SU-DHL-6 (cell line): ENCODE data around the gene PLAAT4.

Experiments
- H2AFZ ChIP-seq: fragments of 200-600 bp; sonication (generic); 2 replicates; pipeline ENCODE4 v1.6.1; 2014; ENCODE audit warnings: low read depth, mild to moderate bottlenecking, moderate library complexity, mixed read lengths, antibody characterized with exemption, low read length; ENCODE audit not compliant: severe bottlenecking
- H3F3A ChIP-seq: fragments of 200-600 bp; shearing (Covaris generic); 2 replicates; pipeline ENCODE4 v1.6.0; 2016; ENCODE audit warnings: antibody characterized with exemption, mild to moderate bottlenecking; ENCODE audit not compliant: insufficient read depth
- H3K27ac ChIP-seq: fragments of 200-600 bp; sonication (generic); 2 replicates; pipeline ENCODE4 v1.5.1; 2016; ENCODE audit warnings: low read depth, mild to moderate bottlenecking, low read length, moderate library complexity, mixed read lengths
- H3K27me3 ChIP-seq: fragments of 200-600 bp; sonication (generic), shearing (Covaris generic); 2 replicates; pipeline ENCODE4 v1.6.0; 2014; ENCODE audit warnings: mild to moderate bottlenecking, low read length
- H3K36me3 ChIP-seq: fragments of 200-600 bp; sonication (generic); 2 replicates; pipeline ENCODE4 v1.6.1; 2014; ENCODE audit warnings: mild to moderate bottlenecking, low read length, mixed read lengths
- H3K4me2 ChIP-seq: fragments of 300-600, 200-600 bp; shearing (Covaris generic), sonication (generic); 2 replicates; pipeline ENCODE4 v1.6.0; 2014; ENCODE audit warnings: low read length, low read depth, mild to moderate bottlenecking; ENCODE audit not compliant: poor library complexity, severe bottlenecking
- H3K4me3 ChIP-seq: fragments of 200-600 bp; sonication (generic); 2 replicates; pipeline ENCODE4 v1.5.1; 2014; ENCODE audit warnings: antibody characterized with exemption, low read length, mild to moderate bottlenecking, mixed read lengths; ENCODE audit not compliant: insufficient read depth, poor library complexity, severe bottlenecking
- H3K79me2 ChIP-seq: fragments of 200-600 bp; sonication (generic); 2 replicates; pipeline ENCODE4 v1.6.1; 2014; ENCODE audit warnings: mild to moderate bottlenecking, low read length, moderate library complexity; ENCODE audit not compliant: insufficient read depth
- H3K9ac ChIP-seq: fragments of 200-600 bp; sonication (generic); 2 replicates; pipeline ENCODE4 v1.7.0; 2014; ENCODE audit warnings: mild to moderate bottlenecking, low read length
- H3K9me2 ChIP-seq: fragments of 200-600 bp; sonication (generic); replicated peaks from 2 replicates; pipeline ENCODE4 v1.6.1; 2014; ENCODE audit warnings: low read length; ENCODE audit not compliant: insufficient read depth
- H3K9me3 ChIP-seq: fragments of 200-600 bp; sonication (generic); 2 replicates; pipeline ENCODE4 v1.6.1; 2014; ENCODE audit warnings: low read length, mixed read lengths; ENCODE audit not compliant: insufficient read depth
- H4K20me1 ChIP-seq: fragments of 200-600 bp; sonication (generic); 2 replicates; pipeline ENCODE4 v1.6.1; 2014; ENCODE audit warnings: low read depth, mild to moderate bottlenecking, antibody characterized with exemption, low read length, moderate library complexity, mixed read lengths
- CTCF ChIP-seq: fragments of 200-600 bp; sonication (generic); IDR thresholded peaks from one replicate; pipeline ENCODE4 v1.5.1; 2017; ENCODE audit warnings: antibody characterized with exemption, mild to moderate bottlenecking, low read length, moderate library complexity; ENCODE audit not compliant: insufficient read depth, poor library complexity, severe bottlenecking
- EZH2phosphoT487 ChIP-seq: fragments of 200-600 bp; sonication (generic), shearing (Covaris generic); conservative IDR thresholded peaks from 2 replicates; pipeline ENCODE4 v1.6.1; 2018; ENCODE audit warnings: mild to moderate bottlenecking, antibody characterized with exemption, low read length, moderate library complexity, mixed read lengths

PLAAT4 gene

GRCh38 chr11:63492441-63492840 is 44.2 kb upstream of the PLAAT4 start:
- Histone ChIP-seq H3K79me2 (no peaks in the 10 kb centered on the region), H3K36me3 (no peaks in the 10 kb centered on the region), H3F3A (no peaks in the 10 kb centered on the region), H3K4me3 (no peak overlapping the region), H3K4me2 (no peak overlapping the region), H3K9me3 (no peaks in the 10 kb centered on the region), H3K9ac (no peak overlapping the region), H4K20me1 (no peaks in the 10 kb centered on the region), H2AFZ (no peak overlapping the region), H3K27me3 (no peaks in the 10 kb centered on the region), H3K9me2 (no peaks in the 10 kb centered on the region), H3K27ac (no peak overlapping the region)
- TF ChIP-seq CTCF (no peak), EZH2phosphoT487 (no peak)

GRCh38 chr11:63493127-63493526 is 43.5 kb upstream of the PLAAT4 start:
- Histone ChIP-seq H3K9me3 (no peaks in the 10 kb centered on the region), H3K79me2 (no peaks in the 10 kb centered on the region), H3K4me2 (no peak overlapping the region), H3K36me3 (no peaks in the 10 kb centered on the region), H3K9ac (no peak overlapping the region), H3F3A (no peaks in the 10 kb centered on the region), H3K4me3 (no peak overlapping the region), H3K27me3 (no peaks in the 10 kb centered on the region), H2AFZ (no peak overlapping the region), H3K27ac (no peak overlapping the region), H3K9me2 (no peaks in the 10 kb centered on the region), H4K20me1 (no peaks in the 10 kb centered on the region)
- TF ChIP-seq CTCF = no peak
- TF ChIP-seq EZH2phosphoT487 = no peak

GRCh38 chr11:63494975-63495374 is 41.6 kb upstream of the PLAAT4 start:
- no peak for TF ChIP-seq EZH2phosphoT487
- TF ChIP-seq CTCF = no peak
- H3F3A ChIP-seq = no peaks in the 10 kb centered on the region
- H4K20me1 ChIP-seq = no peaks in the 10 kb centered on the region
- 0 out of 2 replicates have a peak, but pooled peaks cover under 1% of the 10 kb centered on the region for H3K9me3 ChIP-seq
- no peaks in the 10 kb centered on the region for H3K36me3 ChIP-seq
- no peak overlapping the region for H3K4me3 ChIP-seq
- no peak overlapping the region for H2AFZ ChIP-seq
- H3K9ac ChIP-seq = no peak overlapping the region
- no peak overlapping the region for H3K4me2 ChIP-seq
- H3K27me3 ChIP-seq = no peaks in the 10 kb centered on the region
- no peaks in the 10 kb centered on the region for H3K79me2 ChIP-seq
- no peaks in the 10 kb centered on the region for H3K9me2 ChIP-seq
- H3K27ac ChIP-seq = no peak overlapping the region
